PC-3 (cell line): ENCODE measurements around the gene KLHL36. TPM values are rescaled to one million over a fixed set of nuclear protein-coding genes. Genes with fewer than 3 reads are reported as not detected.

Source experiments
- ATAC-seq: fragments of 200-7000 bp; cut with Tn5 transposase; 2 replicates; pipeline ENCODE4 v1.9.1; 2020; ENCODE audit warnings: mild to moderate bottlenecking, moderate library complexity
- BruUV-seq: library from RNA; stranded (reverse); fragments of 400-500 nt; replicated peaks from 2 replicates; lab custom pipeline; 2021; lab: Mats Ljungman, UMichigan
- CTCF ChIA-PET: fragments of 300-600 bp; sonication (Branson Sonifier 250); formaldehyde crosslinking; loops from one replicate; lab custom pipeline; 2022; ENCODE audit warnings: antibody characterized with exemption; lab: Charles Lee
- POLR2A ChIA-PET: fragments of 300-600 bp; sonication (Branson Sonifier 250); formaldehyde crosslinking; loops from one replicate; lab custom pipeline; 2022; ENCODE audit warnings: antibody characterized with exemption; ENCODE audit not compliant: unreplicated experiment; lab: Charles Lee
- DNase-seq: peaks from one replicate; pipeline ENCODE4 v3.0.0-alpha.2; 2015
- H2AFZ ChIP-seq: fragments of 300-600 bp; sonication (generic); 2 replicates; pipeline ENCODE4 v1.6.0; 2016; ENCODE audit warnings: antibody characterized with exemption, low read length
- H3F3A ChIP-seq: fragments of 300-600 bp; sonication (generic); one replicate; pipeline ENCODE4 v1.6.0; 2017; ENCODE audit warnings: antibody characterized with exemption, low read length, control low read depth, mild to moderate bottlenecking; ENCODE audit not compliant: unreplicated experiment
- H3K27ac ChIP-seq: fragments of 300-600 bp; sonication (generic); 2 replicates; pipeline ENCODE4 v1.5.1; 2016; ENCODE audit warnings: mild to moderate bottlenecking, low read length
- H3K27me3 ChIP-seq: fragments of 300-600 bp; sonication (generic); 2 replicates; pipeline ENCODE4 v1.6.1; 2016; ENCODE audit warnings: low read length, mixed read lengths
- H3K36me3 ChIP-seq: fragments of 300-600 bp; sonication (generic); 2 replicates; pipeline ENCODE4 v1.6.1; 2016; ENCODE audit warnings: low read depth, mixed run types, low read length, mixed read lengths
- H3K4me1 ChIP-seq: fragments of 300-600 bp; sonication (generic); 2 replicates; pipeline ENCODE4 v1.5.1; 2016; ENCODE audit warnings: low read length; ENCODE audit not compliant: insufficient read depth
- H3K4me2 ChIP-seq: fragments of 300-600 bp; sonication (generic); 2 replicates; pipeline ENCODE4 v1.6.0; 2016; ENCODE audit warnings: low read length
- H3K4me3 ChIP-seq: fragments of 300-600 bp; sonication (generic); 2 replicates; pipeline ENCODE4 v1.5.1; 2016; ENCODE audit warnings: mild to moderate bottlenecking, low read length, mixed read lengths
- H3K79me2 ChIP-seq: fragments of 300-600 bp; sonication (generic); 2 replicates; pipeline ENCODE4 v1.6.1; 2017; ENCODE audit warnings: low read length, mixed read lengths
- H3K9ac ChIP-seq: fragments of 300-600 bp; sonication (generic); 2 replicates; pipeline ENCODE4 v1.6.0; 2016; ENCODE audit warnings: mild to moderate bottlenecking, low read length
- H3K9me2 ChIP-seq: fragments of 300-600 bp; sonication (generic); replicated peaks from 2 replicates; pipeline ENCODE4 v1.6.1; 2016; ENCODE audit warnings: mixed run types, low read length, mixed read lengths
- H3K9me3 ChIP-seq: fragments of 300-600 bp; sonication (generic); 2 replicates; pipeline ENCODE4 v1.6.1; 2016; ENCODE audit warnings: low read length, mixed read lengths
- H4K20me1 ChIP-seq: fragments of 300-600 bp; sonication (generic); 2 replicates; pipeline ENCODE4 v1.6.1; 2016; ENCODE audit warnings: low read length, mixed read lengths
- CTCF ChIP-seq: fragments of 300-600 bp; sonication (generic); conservative IDR thresholded peaks from 2 replicates; pipeline ENCODE4 v1.5.1; 2017; ENCODE audit warnings: antibody characterized with exemption, low read depth, mild to moderate bottlenecking, low read length
- EZH2 ChIP-seq: fragments of 300-600 bp; sonication (generic); IDR thresholded peaks from one replicate; pipeline ENCODE4 v1.6.1; 2017; ENCODE audit warnings: antibody characterized with exemption, mild to moderate bottlenecking, low read length; ENCODE audit not compliant: unreplicated experiment
- EZH2phosphoT487 ChIP-seq: fragments of 300-600 bp; sonication (generic); IDR thresholded peaks from 2 replicates; pipeline ENCODE4 v1.6.1; 2018; ENCODE audit warnings: mild to moderate bottlenecking, antibody characterized with exemption, low read length, borderline replicate concordance
- intact Hi-C: fragments of 100-400 bp; cut with micrococcal nuclease; formaldehyde crosslinking; loops from 2 replicates; pipeline ENCODE4 v1.9.0; 2023
- total RNA-seq: library from RNA; depleted of rRNA; stranded (reverse); fragments of >200 nt; gene quantifications from 2 replicates; pipeline ENCODE4 v1.2.3, GENCODE V29; 2014

KLHL36 gene
- total RNA-seq, 1 experiment from 2014 or later = 33.8 TPM

GRCh38 chr16:84606081-84606875 lies 42.0 kb upstream of the KLHL36 start:
- Histone ChIP-seq H3K79me2 (peaks cover 97% of the 10 kb centered on the region), H3K27ac (no peak overlapping the region), H3K4me3 (no peak overlapping the region), H3K9ac (no peak overlapping the region), H3K9me3 (no peaks in the 10 kb centered on the region), H3K27me3 (no peaks in the 10 kb centered on the region), H3K4me1 (peaks cover 22% of the 10 kb centered on the region), H3K36me3 (peaks cover 33% of the 10 kb centered on the region; the same call in 1 of the 2 replicates), H3K4me2 (no peak overlapping the region), H3F3A (no peaks in the 10 kb centered on the region), H4K20me1 (peaks cover 51% of the 10 kb centered on the region), H3K9me2 (no peaks in the 10 kb centered on the region), H2AFZ (no peak overlapping the region)
- BruUV-seq = no TSS peak
- no peak for DNase-seq
- ChIA-PET POLR2A (no interaction called here), CTCF (no interaction called here)
- intact Hi-C loops = no loop called here
- no peak for ATAC-seq
- no peak for TF ChIP-seq EZH2
- TF ChIP-seq EZH2phosphoT487 = no peak
- TF ChIP-seq CTCF = no peak

- POLR2A ChIA-PET = no interaction called here
- H3K4me3 ChIP-seq = no peak overlapping the region
- ATAC-seq (no peak), DNase-seq (no peak)
- intact Hi-C loops = no loop called here
- CTCF ChIA-PET = no interaction called here
- no peak for TF ChIP-seq EZH2phosphoT487
- H3K36me3 ChIP-seq = peaks cover 31% of the 10 kb centered on the region; the same call in 1 of the 2 replicates
- H3K4me1 ChIP-seq = peaks cover 15% of the 10 kb centered on the region
- no TSS peak for BruUV-seq
- no peak overlapping the region for H3K9ac ChIP-seq
- no peak overlapping the region for H2AFZ ChIP-seq
- H3K27ac ChIP-seq = no peak overlapping the region
- H4K20me1 ChIP-seq = peaks cover 53% of the 10 kb centered on the region
- no peaks in the 10 kb centered on the region for H3F3A ChIP-seq
- H3K9me2 ChIP-seq = no peaks in the 10 kb centered on the region
- H3K4me2 ChIP-seq = no peak overlapping the region
- H3K79me2 ChIP-seq = peaks cover 97% of the 10 kb centered on the region
- no peaks in the 10 kb centered on the region for H3K9me3 ChIP-seq
- H3K27me3 ChIP-seq = no peaks in the 10 kb centered on the region
Observed at GRCh38 chr16:84607061-84607460, 41.2 kb upstream of the KLHL36 start.

- H3F3A ChIP-seq = no peaks in the 10 kb centered on the region
- DNase-seq (no peak), ATAC-seq (no peak)
- peaks cover 35% of the 10 kb centered on the region; the same call in 1 of the 2 replicates for H3K36me3 ChIP-seq
- peaks cover 52% of the 10 kb centered on the region for H4K20me1 ChIP-seq
- peaks cover 10% of the 10 kb centered on the region for H3K4me1 ChIP-seq
- intact Hi-C loops = no loop called here
- H3K79me2 ChIP-seq = peaks cover 97% of the 10 kb centered on the region
- no peaks in the 10 kb centered on the region for H3K9me3 ChIP-seq
- no peak overlapping the region for H3K4me3 ChIP-seq
- H3K9me2 ChIP-seq = no peaks in the 10 kb centered on the region
- no peak overlapping the region for H2AFZ ChIP-seq
- no peaks in the 10 kb centered on the region for H3K27me3 ChIP-seq
- TF ChIP-seq EZH2 = no peak
- no peak for TF ChIP-seq EZH2phosphoT487
- no peak for TF ChIP-seq CTCF
- H3K4me2 ChIP-seq = no peak overlapping the region
- CTCF ChIA-PET = no interaction called here
- H3K27ac ChIP-seq = no peak overlapping the region
- H3K9ac ChIP-seq = no peak overlapping the region
- no TSS peak for BruUV-seq
- POLR2A ChIA-PET = no interaction called here
Observed at GRCh38 chr16:84607694-84608093, 40.6 kb upstream of the KLHL36 start.
